H1 (cell line): Measurements from ENCODE around the gene GTF2A1L. TPM values are rescaled to one million over a fixed set of nuclear protein-coding genes. Genes with fewer than 3 reads are reported as not detected.
A peak's percentile ranks its signal among the peaks of the same experiment; 100 is the strongest.

Experiments used
- CTCF ChIA-PET: fragments of 300-600 bp; sonication (Branson Sonifier 250); formaldehyde crosslinking; loops from one replicate; lab custom pipeline; 2021; ENCODE audit not compliant: partially characterized antibody; lab: Charles Lee
- POLR2A ChIA-PET: fragments of 300-600 bp; sonication (Branson Sonifier 250); formaldehyde crosslinking; loops from one replicate; lab custom pipeline; 2021; ENCODE audit warnings: inconsistent platforms; ENCODE audit not compliant: partially characterized antibody; lab: Charles Lee
- DNase-seq, 2 experiments: peaks; one replicate each; pipeline versions ENCODE4 v3.0.0 to v3.0.0-alpha.2; 2010 to 2022; ENCODE audit warnings: low spot score in 2 of 2, low read depth in 1 of 2, mixed read lengths in 1 of 2
- FAIRE-seq: peaks from 2 replicates; lab custom pipeline; 2011; peaks lifted over from hg19 to GRCh38; lab: Jason Lieb, UNC
- H2AFZ ChIP-seq: 2 replicates; pipeline ENCODE4 v1.8.1; 2012; ENCODE audit warnings: low read length, inconsistent platforms
- H2AK5ac ChIP-seq: 2 replicates; pipeline ENCODE4 v1.6.1; 2013; ENCODE audit warnings: low read depth, low read length
- H2BK120ac ChIP-seq: replicated peaks from 2 replicates; pipeline ENCODE3; 2013; ENCODE audit warnings: low read depth, low read length, inconsistent platforms
- H2BK12ac ChIP-seq: 2 replicates; pipeline ENCODE4 v1.6.1; 2013; ENCODE audit warnings: low read depth, low read length
- H2BK15ac ChIP-seq: 2 replicates; pipeline ENCODE4 v1.6.1; 2013; ENCODE audit warnings: low read length
- H2BK20ac ChIP-seq: 2 replicates; pipeline ENCODE4 v1.6.1; 2013; ENCODE audit warnings: low read length
- H2BK5ac ChIP-seq: 2 replicates; pipeline ENCODE4 v1.6.1; 2013; ENCODE audit warnings: low read depth, low read length
- H3K14ac ChIP-seq: 2 replicates; pipeline ENCODE4 v1.6.1; 2013; ENCODE audit warnings: inconsistent platforms; ENCODE audit not compliant: insufficient read length
- H3K18ac ChIP-seq: 2 replicates; pipeline ENCODE4 v1.6.1; 2013; ENCODE audit warnings: low read length; ENCODE audit errors: extremely low read depth
- H3K23ac ChIP-seq: 2 replicates; pipeline ENCODE4 v1.6.1; 2013; ENCODE audit warnings: inconsistent platforms; ENCODE audit not compliant: insufficient read length
- H3K23me2 ChIP-seq: 2 replicates; pipeline ENCODE4 v1.6.1; 2013; ENCODE audit warnings: low read depth, low read length
- H3K27ac ChIP-seq: 2 replicates; pipeline ENCODE4 v1.6.1; 2011; ENCODE audit warnings: low read depth, low read length, inconsistent platforms
- H3K27me3 ChIP-seq, 4 experiments: replicated peaks in 1 of 4; 1 replicate in 1 of 4; 2 replicates in 3 of 4; pipeline versions ENCODE4 v1.6.1 to v1.8.1; 2011 to 2013; ENCODE audit warnings: low read length in 3 of 4, mild to moderate bottlenecking in 3 of 4, inconsistent platforms in 2 of 4, mixed read lengths in 2 of 4, moderate library complexity in 1 of 4; ENCODE audit not compliant: control insufficient read depth in 3 of 4, insufficient read depth in 3 of 4; ENCODE audit errors: extremely low read depth in 1 of 4
- H3K36me3 ChIP-seq, 4 experiments: 2 replicates each; pipeline versions ENCODE4 v1.6.1 to v1.8.1; 2011 to 2013; ENCODE audit warnings: mild to moderate bottlenecking in 4 of 4, low read length in 3 of 4, moderate library complexity in 2 of 4, control low read depth in 1 of 4, inconsistent platforms in 1 of 4; ENCODE audit not compliant: insufficient read depth in 4 of 4, control insufficient read depth in 2 of 4
- H3K4ac ChIP-seq: replicated peaks from 2 replicates; pipeline ENCODE3; 2013; ENCODE audit warnings: low read length, low read depth, mixed read lengths, inconsistent platforms; ENCODE audit not compliant: insufficient read length
- H3K4me1 ChIP-seq, 4 experiments: replicated peaks in 1 of 4; 1 replicate in 1 of 4; 2 replicates in 3 of 4; pipeline versions ENCODE4 v1.6.1 to v1.8.1; 2011 to 2013; ENCODE audit warnings: low read length in 3 of 4, inconsistent platforms in 2 of 4, mixed read lengths in 1 of 4; ENCODE audit not compliant: insufficient read depth in 4 of 4, control insufficient read depth in 3 of 4
- H3K4me2 ChIP-seq, 2 experiments: 2 replicates each; pipeline versions ENCODE4 v1.6.1 to v1.8.1; 2011 to 2013; ENCODE audit warnings: low read depth in 2 of 2, low read length in 2 of 2, control low read depth in 1 of 2, inconsistent platforms in 1 of 2, mild to moderate bottlenecking in 1 of 2; ENCODE audit not compliant: insufficient read depth in 1 of 2
- H3K4me3 ChIP-seq, 4 experiments: fragments of 200-600, 300-600 bp in 1 of 4; sonication (generic), shearing (Covaris generic), sonication (Bioruptor Twin) in 1 of 4; 2 replicates each; pipeline versions ENCODE4 v1.5.1 to v1.8.1; 2011 to 2016; ENCODE audit warnings: low read length in 4 of 4, low read depth in 3 of 4, control low read depth in 2 of 4, inconsistent platforms in 2 of 4, mild to moderate bottlenecking in 2 of 4, mixed read lengths in 1 of 4, moderate library complexity in 1 of 4; ENCODE audit not compliant: insufficient read depth in 2 of 4; ENCODE audit errors: extremely low read depth in 1 of 4
- H3K56ac ChIP-seq: replicated peaks from 2 replicates; pipeline ENCODE3; 2013; ENCODE audit warnings: low read depth, mild to moderate bottlenecking, mixed read lengths, low read length, inconsistent platforms; ENCODE audit not compliant: insufficient read length
- H3K79me1 ChIP-seq: 2 replicates; pipeline ENCODE4 v1.6.1; 2013; ENCODE audit warnings: low read depth, low read length, control low read depth
- H3K79me2 ChIP-seq, 2 experiments: 2 replicates each; pipeline versions ENCODE4 v1.6.1 to v1.8.1; 2012 to 2013; ENCODE audit warnings: low read length in 2 of 2, mild to moderate bottlenecking in 2 of 2, inconsistent platforms in 1 of 2; ENCODE audit not compliant: insufficient read depth in 2 of 2, control insufficient read depth in 1 of 2
- H3K9ac ChIP-seq, 4 experiments: replicated peaks in 1 of 4; 1 replicate in 1 of 4; 2 replicates in 3 of 4; pipeline versions ENCODE4 v1.6.1 to v1.8.1; 2011 to 2013; ENCODE audit warnings: low read depth in 3 of 4, low read length in 3 of 4, control low read depth in 2 of 4, mild to moderate bottlenecking in 2 of 4, moderate library complexity in 2 of 4, inconsistent platforms in 1 of 4; ENCODE audit errors: extremely low read depth in 1 of 4
- H3K9me3 ChIP-seq, 2 experiments: 2 replicates each; pipeline versions ENCODE4 v1.6.1 to v1.8.1; 2012 to 2013; ENCODE audit warnings: mild to moderate bottlenecking in 2 of 2, moderate library complexity in 2 of 2, control low read depth in 1 of 2, inconsistent platforms in 1 of 2, low read depth in 1 of 2, low read length in 1 of 2, mixed read lengths in 1 of 2; ENCODE audit not compliant: insufficient read depth in 2 of 2
- H4K20me1 ChIP-seq, 2 experiments: replicated peaks in 1 of 2; 2 replicates each; pipeline versions ENCODE3 to v1.8.1; 2011 to 2013; ENCODE audit warnings: inconsistent platforms in 2 of 2, low read length in 2 of 2, mild to moderate bottlenecking in 1 of 2; ENCODE audit not compliant: insufficient read depth in 2 of 2, control insufficient read depth in 1 of 2
- H4K5ac ChIP-seq: 2 replicates; pipeline ENCODE4 v1.6.1; 2013; ENCODE audit warnings: low read length, low read depth, mixed read lengths, inconsistent platforms; ENCODE audit not compliant: insufficient read length
- H4K8ac ChIP-seq: 2 replicates; pipeline ENCODE4 v1.8.0; 2013; ENCODE audit warnings: mild to moderate bottlenecking, moderate library complexity, low read length, inconsistent platforms; ENCODE audit not compliant: insufficient read depth; ENCODE audit errors: extremely low read depth
- H4K91ac ChIP-seq: replicated peaks from 2 replicates; pipeline ENCODE3; 2013; ENCODE audit warnings: low read length, mixed read lengths, inconsistent platforms; ENCODE audit not compliant: insufficient read length
- EGR1 ChIP-seq: IDR thresholded peaks from 2 replicates; pipeline ENCODE4 v1.6.1; 2011; ENCODE audit warnings: low read depth, low read length, borderline replicate concordance
- RAD21 ChIP-seq, 2 experiments: IDR thresholded peaks in 1 of 2; conservative IDR thresholded peaks in 1 of 2; 2 replicates each; pipeline ENCODE4 v1.6.1; 2011; ENCODE audit warnings: low read depth in 2 of 2, low read length in 2 of 2, improper control_type of control experiment in 1 of 2, inconsistent platforms in 1 of 2, mild to moderate bottlenecking in 1 of 2, moderate library complexity in 1 of 2
- WGBS, 2 experiments: shearing (Covaris generic) in 1 of 2; methylation state at CpG; one replicate each; pipeline versions ENCODE4 v1.1.6 to v1.1.7; 2013 to 2015; ENCODE audit warnings: low lambda C conversion rate in 2 of 2, mixed read lengths in 2 of 2, inconsistent platforms in 1 of 2, low coverage in 1 of 2, missing lambda C conversion rate in 1 of 2; ENCODE audit not compliant: insufficient replicate concordance in 2 of 2, insufficient coverage in 1 of 2, insufficient read length in 1 of 2; ENCODE audit errors: extremely low coverage in 1 of 2, missing lambda C conversion rate in 1 of 2; 5-methylcytosine and 5-hydroxymethylcytosine counted together
- polyA plus RNA-seq, 7 experiments: library from polyadenylated mRNA; depleted of rRNA in 3 of 7; stranded (reverse) in 5 of 7; unstranded in 2 of 7; fragments of >200 nt in 5 of 7; fragments of 200-250 nt in 2 of 7; gene quantifications; 1 replicate in 5 of 7; 2 replicates in 1 of 7; 4 replicates in 1 of 7; pipeline versions ENCODE4 v1.2.1 to v1.2.3, GENCODE V29; 2011 to 2013; ENCODE audit warnings: missing spikeins in 2 of 7, mixed read lengths in 2 of 7
- total RNA-seq: library from RNA; stranded (reverse); fragmentation: NEBNext Ultra II Directional; extraction: Animal tissue kit (Norgen Biotek cat#: 25700); gene quantifications from 2 replicates; pipeline ENCODE4 v1.2.1, GENCODE V29; 2021
- TF ChIP-seq, protein P1 (sequence below): IDR thresholded peaks from 2 replicates; pipeline ENCODE4 v1.6.1; 2011; ENCODE audit warnings: low read depth, mild to moderate bottlenecking, low read length; ENCODE audit not compliant: insufficient read depth

Gene GTF2A1L
- total and polyA plus RNA-seq, 2 of the 8 experiments (the other 6 are each of a cell fraction or from before 2014, with no cell fraction given), result 0.18 TPM; not detected in 1

DNA sequence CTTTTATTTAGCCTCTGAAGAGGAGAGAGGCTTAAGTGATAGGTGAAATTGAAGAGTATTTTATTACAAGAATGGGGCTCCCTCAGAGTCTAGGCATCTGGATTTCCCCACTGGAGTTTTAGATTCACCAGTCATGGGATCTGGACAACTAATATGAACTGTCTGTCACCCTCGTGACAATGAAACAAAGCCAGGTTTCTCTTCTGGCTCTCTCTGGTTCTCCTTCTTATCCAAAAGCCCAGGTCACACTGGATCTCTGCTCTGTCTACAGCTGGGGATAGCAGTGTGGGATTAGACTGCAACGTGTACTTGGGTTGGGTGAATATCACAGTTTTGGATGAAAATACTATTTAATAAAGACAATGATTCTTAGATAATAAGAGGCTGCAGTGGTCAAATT is 106.6 kb downstream of the GTF2A1L start:
- no peaks in the 10 kb centered on the region for H3K9me3 ChIP-seq
- no peak overlapping the region for H3K4me2 ChIP-seq
- peaks cover 0 to 5% (median 0%) of the 10 kb centered on the region in 4 experiments; a peak in 3 of 7 replicates for H3K4me1 ChIP-seq
- H4K91ac ChIP-seq, result no peak overlapping the region
- no peak overlapping the region for H2AK5ac ChIP-seq
- no peak overlapping the region for H3K18ac ChIP-seq
- ChIA-PET CTCF (interaction anchor here (0.9 to 1.3 kb wide), 3 partner anchors 10 to 121 kb away, joined by 4 read pairs; no protein-coding TSS in a partner anchor), POLR2A (no interaction called here)
- FAIRE-seq, result no peak
- H3K27ac ChIP-seq, result no peak overlapping the region
- H4K8ac ChIP-seq, result no peak overlapping the region
- no peaks in the 10 kb centered on the region for H3K79me2 ChIP-seq
- H2BK20ac ChIP-seq, result no peak overlapping the region
- DNase-seq, result peak in 1 of 2 experiments; percentile 28
- H3K79me1 ChIP-seq, result no peaks in the 10 kb centered on the region
- H2BK12ac ChIP-seq, result no peak overlapping the region
- no peak overlapping the region for H2BK5ac ChIP-seq
- no peaks in the 10 kb centered on the region for H3K23me2 ChIP-seq
- H3K14ac ChIP-seq, result no peak overlapping the region
- no peak overlapping the region for H2AFZ ChIP-seq
- no peak overlapping the region for H4K5ac ChIP-seq
- no peaks in the 10 kb centered on the region for H4K20me1 ChIP-seq
- H3K27me3 ChIP-seq, result no peaks in the 10 kb centered on the region
- H3K56ac ChIP-seq, result no peak overlapping the region
- H3K23ac ChIP-seq, result no peak overlapping the region
- H2BK120ac ChIP-seq, result no peak overlapping the region
- H3K36me3 ChIP-seq, result no peaks in the 10 kb centered on the region; a peak in 1 of 8 replicates
- H3K4ac ChIP-seq, result no peak overlapping the region
- no peak overlapping the region for H2BK15ac ChIP-seq
- H3K9ac ChIP-seq, result no peak overlapping the region
- H3K4me3 ChIP-seq, result no peak overlapping the region
- WGBS, 2 experiments, result 88% methylated on average over 2 of the region's 2 CpGs; no CpG with 5 or more reads in 1 of the 2 experiments
- TF ChIP-seq, protein P1, sequence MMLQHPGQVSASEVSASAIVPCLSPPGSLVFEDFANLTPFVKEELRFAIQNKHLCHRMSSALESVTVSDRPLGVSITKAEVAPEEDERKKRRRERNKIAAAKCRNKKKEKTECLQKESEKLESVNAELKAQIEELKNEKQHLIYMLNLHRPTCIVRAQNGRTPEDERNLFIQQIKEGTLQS, result no peak
- TF ChIP-seq EGR1 (no peak), RAD21 (IDR thresholded peaks at IDR 0.05 in 1 of 2, conservative IDR thresholded peaks at IDR 0.05 in 1 of 2; ENCODE audit: low read depth in 2 of 2, low read length in 2 of 2) (no peak)
